ENCODE data around the gene CARHSP1.
"Not testable (repeated sequence)": the region's sequence is repeated elsewhere in the genome, so short reads cannot be mapped to it uniquely, and the experiment has no call there.

The CARHSP1 gene

GRCh38 chr16:8837594-8837993, 31.2 kb downstream of the CARHSP1 start:
- not testable (repeated sequence) for H3K9ac ChIP-seq (ENCODE audit: low read depth, low read length, poor library complexity, severe bottlenecking); H3K27me3 ChIP-seq (ENCODE audit: insufficient read depth, low read length, poor library complexity, severe bottlenecking); H3K9me2 ChIP-seq (replicated peaks; ENCODE audit: low read depth, low read length); H3F3A ChIP-seq (ENCODE audit: low read depth); H3K4me2 ChIP-seq (ENCODE audit: low read depth, low read length, poor library complexity, severe bottlenecking); H2AFZ ChIP-seq (ENCODE audit: low read length); H4K20me1 ChIP-seq (ENCODE audit: insufficient read depth, low read length, poor library complexity, severe bottlenecking); H3K4me3 ChIP-seq (ENCODE audit: low read length, poor library complexity, severe bottlenecking); H3K9me3 ChIP-seq (ENCODE audit: insufficient read depth, low read depth, low read length); H3K79me2 ChIP-seq (ENCODE audit: insufficient read depth, low read length); H3K4me1 ChIP-seq (ENCODE audit: insufficient read depth, low read length, poor library complexity, severe bottlenecking); H3K36me3 ChIP-seq (ENCODE audit: insufficient read depth, low read length)

- not testable (repeated sequence) for H3K36me3 ChIP-seq (ENCODE audit: insufficient read depth, low read length); H3K9ac ChIP-seq (ENCODE audit: low read depth, low read length, poor library complexity, severe bottlenecking); H3K9me2 ChIP-seq (replicated peaks; ENCODE audit: low read depth, low read length); H4K20me1 ChIP-seq (ENCODE audit: insufficient read depth, low read length, poor library complexity, severe bottlenecking); H3K4me2 ChIP-seq (ENCODE audit: low read depth, low read length, poor library complexity, severe bottlenecking); H3K27me3 ChIP-seq (ENCODE audit: insufficient read depth, low read length, poor library complexity, severe bottlenecking); H3K9me3 ChIP-seq (ENCODE audit: insufficient read depth, low read depth, low read length); H3K4me3 ChIP-seq (ENCODE audit: low read length, poor library complexity, severe bottlenecking); H2AFZ ChIP-seq (ENCODE audit: low read length); H3F3A ChIP-seq (ENCODE audit: low read depth); H3K4me1 ChIP-seq (ENCODE audit: insufficient read depth, low read length, poor library complexity, severe bottlenecking); H3K79me2 ChIP-seq (ENCODE audit: insufficient read depth, low read length)
These were observed 32.0 kb downstream of the CARHSP1 start for GRCh38 chr16:8836797-8837196.

- Histone ChIP-seq H3F3A (ENCODE audit: low read depth) (no peaks in the 10 kb centered on the region), H3K27me3 (ENCODE audit: insufficient read depth, low read length, poor library complexity, severe bottlenecking) (no peaks in the 10 kb centered on the region), H3K36me3 (ENCODE audit: insufficient read depth, low read length) (no peaks in the 10 kb centered on the region; the same call in 1 of the 2 replicates), H3K4me3 (ENCODE audit: low read length, poor library complexity, severe bottlenecking) (no peak overlapping the region), H3K4me1 (ENCODE audit: insufficient read depth, low read length, poor library complexity, severe bottlenecking) (no peaks in the 10 kb centered on the region), H3K9me3 (ENCODE audit: insufficient read depth, low read depth, low read length) (no peaks in the 10 kb centered on the region), H4K20me1 (ENCODE audit: insufficient read depth, low read length, poor library complexity, severe bottlenecking) (no peaks in the 10 kb centered on the region), H3K9me2 (replicated peaks; ENCODE audit: low read depth, low read length) (no peaks in the 10 kb centered on the region), H3K79me2 (ENCODE audit: insufficient read depth, low read length) (no peaks in the 10 kb centered on the region), H3K4me2 (ENCODE audit: low read depth, low read length, poor library complexity, severe bottlenecking) (no peak overlapping the region), H3K9ac (ENCODE audit: low read depth, low read length, poor library complexity, severe bottlenecking) (no peak overlapping the region), H2AFZ (ENCODE audit: low read length) (no peak overlapping the region)
- TF ChIP-seq, protein P1, sequence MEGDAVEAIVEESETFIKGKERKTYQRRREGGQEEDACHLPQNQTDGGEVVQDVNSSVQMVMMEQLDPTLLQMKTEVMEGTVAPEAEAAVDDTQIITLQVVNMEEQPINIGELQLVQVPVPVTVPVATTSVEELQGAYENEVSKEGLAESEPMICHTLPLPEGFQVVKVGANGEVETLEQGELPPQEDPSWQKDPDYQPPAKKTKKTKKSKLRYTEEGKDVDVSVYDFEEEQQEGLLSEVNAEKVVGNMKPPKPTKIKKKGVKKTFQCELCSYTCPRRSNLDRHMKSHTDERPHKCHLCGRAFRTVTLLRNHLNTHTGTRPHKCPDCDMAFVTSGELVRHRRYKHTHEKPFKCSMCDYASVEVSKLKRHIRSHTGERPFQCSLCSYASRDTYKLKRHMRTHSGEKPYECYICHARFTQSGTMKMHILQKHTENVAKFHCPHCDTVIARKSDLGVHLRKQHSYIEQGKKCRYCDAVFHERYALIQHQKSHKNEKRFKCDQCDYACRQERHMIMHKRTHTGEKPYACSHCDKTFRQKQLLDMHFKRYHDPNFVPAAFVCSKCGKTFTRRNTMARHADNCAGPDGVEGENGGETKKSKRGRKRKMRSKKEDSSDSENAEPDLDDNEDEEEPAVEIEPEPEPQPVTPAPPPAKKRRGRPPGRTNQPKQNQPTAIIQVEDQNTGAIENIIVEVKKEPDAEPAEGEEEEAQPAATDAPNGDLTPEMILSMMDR (conservative IDR thresholded peaks at IDR 0.05; ENCODE audit: low read length) = no peak
- TF ChIP-seq EZH2phosphoT487 (IDR thresholded peaks at IDR 0.05; ENCODE audit: borderline replicate concordance) = no peak
These were observed 36.1 kb downstream of the CARHSP1 start for GRCh38 chr16:8832717-8833105.

DNA sequence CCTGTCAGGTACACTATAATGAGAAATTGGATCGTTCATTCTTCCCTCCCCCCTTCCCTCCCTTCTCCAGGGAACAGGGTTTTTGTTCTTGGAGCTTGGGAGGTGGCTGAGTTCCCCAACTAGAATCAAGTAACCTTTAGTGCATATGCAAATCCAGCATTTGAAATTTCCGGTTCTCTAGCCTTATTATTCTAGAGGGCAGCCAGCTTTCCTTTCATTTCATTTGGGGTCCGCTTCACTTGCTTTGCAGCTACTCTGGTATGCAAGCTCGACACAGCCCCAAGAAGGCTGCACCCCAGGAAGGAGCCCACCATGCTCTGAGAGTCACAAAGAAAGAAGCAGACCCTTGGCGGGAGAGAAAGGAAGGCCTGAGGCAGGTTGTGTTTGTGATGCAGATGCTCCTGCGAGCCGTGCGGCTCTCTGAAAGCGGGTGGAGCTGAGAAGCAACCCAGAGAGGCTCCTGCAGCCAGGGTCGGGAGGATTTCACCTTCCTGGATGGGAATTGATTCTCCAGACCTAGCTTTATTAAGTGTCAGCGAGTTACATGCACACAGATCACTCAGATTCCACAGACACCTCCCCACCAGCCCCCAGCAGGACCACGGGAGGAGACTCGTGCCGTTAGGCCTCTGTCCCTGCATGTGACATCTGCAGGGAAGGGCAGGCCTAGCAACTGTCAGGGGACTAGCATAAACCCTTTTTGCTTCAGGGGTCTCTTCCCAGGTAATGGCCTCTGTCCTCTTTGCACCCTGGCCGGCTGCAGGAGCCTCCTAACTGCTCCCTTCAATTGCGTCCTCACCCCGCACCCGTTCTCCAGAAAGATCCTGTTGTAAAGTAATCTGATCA, 36.7 kb downstream of the CARHSP1 start:
- Histone ChIP-seq H3K27me3 (ENCODE audit: insufficient read depth, low read length, poor library complexity, severe bottlenecking) (no peaks in the 10 kb centered on the region), H3K79me2 (ENCODE audit: insufficient read depth, low read length) (no peaks in the 10 kb centered on the region), H3K9me3 (ENCODE audit: insufficient read depth, low read depth, low read length) (no peaks in the 10 kb centered on the region), H3K4me2 (ENCODE audit: low read depth, low read length, poor library complexity, severe bottlenecking) (no peak overlapping the region), H3K4me3 (ENCODE audit: low read length, poor library complexity, severe bottlenecking) (no peak overlapping the region), H3F3A (ENCODE audit: low read depth) (no peaks in the 10 kb centered on the region), H3K36me3 (ENCODE audit: insufficient read depth, low read length) (no peaks in the 10 kb centered on the region; the same call in 1 of the 2 replicates), H4K20me1 (ENCODE audit: insufficient read depth, low read length, poor library complexity, severe bottlenecking) (no peaks in the 10 kb centered on the region), H3K9me2 (replicated peaks; ENCODE audit: low read depth, low read length) (no peaks in the 10 kb centered on the region), H3K9ac (ENCODE audit: low read depth, low read length, poor library complexity, severe bottlenecking) (no peak overlapping the region), H3K4me1 (ENCODE audit: insufficient read depth, low read length, poor library complexity, severe bottlenecking) (no peaks in the 10 kb centered on the region), H2AFZ (ENCODE audit: low read length) (no peak overlapping the region)
- no peak for TF ChIP-seq EZH2phosphoT487 (IDR thresholded peaks at IDR 0.05; ENCODE audit: borderline replicate concordance)
- TF ChIP-seq, protein P1 (conservative IDR thresholded peaks at IDR 0.05; ENCODE audit: low read length) = no peak

Data from Loucy (cell line).